CD1c-positive myeloid dendritic cell (primary cell): Measurements from ENCODE around the gene PSMC3.

ENCODE experiments used
- DNase-seq: peaks from one replicate; pipeline ENCODE4 v3.0.0-alpha.2; 2016; ENCODE audit errors: extremely low spot score

Gene PSMC3

GRCh38 chr11:47376525-47377371 lies 49.5 kb downstream of the PSMC3 start:
- peak; percentile 85 for DNase-seq

GRCh38 chr11:47376107-47376524 lies 50.1 kb downstream of the PSMC3 start:
- no peak for DNase-seq

DNA sequence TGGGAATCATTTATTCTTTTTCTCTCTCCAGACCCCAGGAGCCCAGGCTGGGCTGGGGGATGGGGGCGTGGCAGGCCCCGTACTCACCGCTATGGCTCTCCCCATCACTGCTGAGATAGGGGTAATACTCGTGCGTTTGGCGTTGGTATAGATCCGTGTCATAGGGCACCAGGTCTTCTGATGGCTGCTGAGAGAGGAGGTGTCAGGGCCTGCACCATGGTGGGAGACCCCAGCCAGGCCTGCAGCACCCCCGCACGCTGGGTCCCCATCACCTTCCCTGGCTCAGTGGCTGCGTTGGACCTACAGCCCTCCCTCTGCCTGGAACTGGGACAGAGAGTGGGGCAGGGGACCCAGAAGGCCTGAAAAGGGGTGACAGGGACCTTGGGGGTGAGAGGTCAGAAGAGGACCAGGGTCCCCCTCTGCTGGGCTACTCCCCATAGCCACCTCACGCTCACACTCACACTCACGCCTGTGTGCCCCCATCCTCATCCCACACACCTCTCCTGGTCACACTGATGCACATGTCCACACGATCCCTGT lies 50.6 kb downstream of the PSMC3 start:
- no peak for DNase-seq

- DNase-seq: peak; percentile 43
Measured at GRCh38 chr11:47375020-47375419, 51.2 kb downstream of the PSMC3 start.

- DNase-seq: no peak
Measured at GRCh38 chr11:47374720-47375019, 51.6 kb downstream of the PSMC3 start.

DNA sequence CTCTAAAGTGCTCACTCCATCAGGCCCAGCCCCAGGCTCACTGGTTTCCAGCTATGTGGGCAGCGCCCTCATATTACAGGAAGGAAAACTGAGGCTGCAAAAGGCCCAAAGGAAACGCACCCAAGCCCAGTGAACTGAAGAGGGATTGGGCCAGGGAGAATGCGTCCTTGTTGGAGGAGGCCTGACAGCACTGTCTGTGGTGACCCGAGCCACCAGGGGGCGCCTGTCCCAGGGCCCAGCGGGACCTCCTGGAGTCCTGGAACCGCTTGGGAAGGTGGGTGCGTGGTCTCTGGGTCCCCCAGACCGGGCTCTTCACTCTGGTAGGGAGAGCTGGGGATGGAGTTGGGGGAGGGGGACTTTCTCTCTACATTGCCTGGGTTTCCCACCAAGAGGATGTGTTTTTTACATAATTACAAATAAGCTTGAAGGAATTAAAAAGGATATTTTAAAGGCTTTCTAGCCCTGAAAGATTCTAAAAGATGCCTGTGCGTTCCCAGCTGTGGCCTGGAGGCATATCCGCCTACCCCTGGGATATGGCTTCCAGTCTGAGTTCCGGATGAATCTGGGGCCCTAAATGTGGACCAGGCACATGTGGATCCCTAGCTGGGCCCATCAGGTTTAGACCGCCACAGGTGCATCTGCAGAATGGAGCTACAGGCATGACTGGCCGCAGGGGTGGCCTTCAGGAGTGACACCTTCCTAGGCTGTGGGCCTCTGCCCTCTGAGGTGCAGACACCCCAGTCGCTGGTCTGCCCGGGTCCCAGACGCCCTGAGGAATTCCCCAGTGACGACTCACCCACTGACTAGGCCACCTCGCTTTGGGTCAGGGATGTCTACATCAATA lies 52.1 kb downstream of the PSMC3 start:
- peak; percentile 88 for DNase-seq

DNA sequence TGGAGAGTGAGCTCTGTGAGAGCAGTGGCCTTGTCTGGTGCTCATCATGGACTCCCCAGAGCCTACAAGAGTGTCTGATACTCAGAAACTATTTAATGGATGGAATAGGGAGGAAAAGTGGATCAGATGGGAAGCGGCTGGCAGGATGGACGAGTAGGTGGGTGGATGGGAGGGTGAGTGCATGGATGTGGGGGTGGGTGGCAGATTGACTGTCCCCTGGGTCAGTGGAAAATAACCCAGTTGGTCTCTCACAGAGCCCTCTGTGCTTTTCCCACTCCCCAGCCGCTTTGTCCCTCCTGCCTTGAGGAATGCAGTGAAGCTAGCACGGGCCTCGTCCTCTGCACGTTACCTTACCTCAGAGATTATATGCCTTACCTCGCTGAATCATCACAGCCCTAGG lies 53.8 kb downstream of the PSMC3 start:
- DNase-seq: no peak

DNA sequence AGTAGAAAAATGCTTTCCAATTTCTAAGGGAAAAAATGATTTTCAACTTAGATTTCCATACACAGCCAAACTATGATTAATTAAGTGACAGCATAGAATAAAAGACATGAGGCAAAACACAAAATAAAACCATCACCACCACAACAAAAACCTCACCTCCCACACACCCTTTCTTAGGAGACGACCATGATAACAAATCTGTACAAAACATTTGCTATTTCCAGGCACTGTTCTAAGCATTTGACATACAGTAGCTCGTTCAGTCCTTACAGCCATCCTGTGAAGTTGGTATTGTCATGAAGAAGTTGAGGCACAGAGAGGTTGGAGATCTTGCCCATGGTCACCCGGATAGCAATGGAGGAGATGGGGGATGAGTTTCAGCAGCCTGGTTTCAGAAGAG lies 56.6 kb downstream of the PSMC3 start:
- no peak for DNase-seq
